Uterus (tissue), 2 donors: ENCODE measurements around the gene RARRES2.

Experiments
- CTCF ChIP-seq, 4 experiments: fragments of 200-600 bp in 2 of 4; fragments of 450-650 bp in 2 of 4; sonication (generic) in 2 of 4; IDR thresholded peaks; one replicate each; pipeline ENCODE4 v1.5.1; 2016 to 2019; ENCODE audit warnings: antibody characterized with exemption in 4 of 4, mild to moderate bottlenecking in 2 of 4, moderate library complexity in 1 of 4
- POLR2A ChIP-seq, 2 donors: fragments of 450-650 bp; IDR thresholded peaks; one replicate each; pipeline ENCODE4 v1.6.1; 2016; ENCODE audit warnings: antibody characterized with exemption in 2 of 2, mild to moderate bottlenecking in 1 of 2, moderate library complexity in 1 of 2

GRCh38 chr7:150338166-150338829 is 3.1 kb downstream of the RARRES2 start:
- no peak for TF ChIP-seq CTCF (IDR thresholded peaks at IDR 0.05)
- TF ChIP-seq POLR2A (IDR thresholded peaks at IDR 0.05), result no peak
